Middle frontal gyrus (tissue), 1 donor: ENCODE results near the gene RAB11FIP2.

Experiments used
- DNase-seq: peaks from one replicate; pipeline ENCODE4 v3.0.0-alpha.2; 2015; ENCODE audit warnings: low spot score; ENCODE audit errors: extremely low spot score

The RAB11FIP2 gene

DNA sequence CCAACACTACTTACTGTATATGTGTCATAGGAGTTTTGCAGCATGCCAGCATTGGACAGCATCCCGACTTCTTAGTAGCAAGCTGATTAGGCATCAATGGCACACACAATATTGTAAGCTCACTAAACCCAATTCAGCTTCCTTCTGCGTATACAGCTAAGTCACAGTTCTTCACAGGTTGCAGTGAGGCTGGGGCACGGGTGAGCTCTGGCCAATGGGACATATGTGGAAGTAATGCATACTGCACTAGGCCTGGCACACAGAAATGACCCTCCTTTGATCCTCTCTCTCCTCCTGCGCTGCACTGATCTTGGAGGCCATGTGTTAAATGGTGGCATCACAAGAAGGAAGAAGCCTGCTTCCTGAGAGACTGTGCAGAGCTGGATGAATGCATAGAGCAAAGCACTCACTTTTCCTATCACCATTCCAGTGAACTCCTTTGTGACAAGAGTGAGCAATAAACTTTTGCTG is 11.9 kb downstream of the RAB11FIP2 start:
- DNase-seq = no peak

DNA sequence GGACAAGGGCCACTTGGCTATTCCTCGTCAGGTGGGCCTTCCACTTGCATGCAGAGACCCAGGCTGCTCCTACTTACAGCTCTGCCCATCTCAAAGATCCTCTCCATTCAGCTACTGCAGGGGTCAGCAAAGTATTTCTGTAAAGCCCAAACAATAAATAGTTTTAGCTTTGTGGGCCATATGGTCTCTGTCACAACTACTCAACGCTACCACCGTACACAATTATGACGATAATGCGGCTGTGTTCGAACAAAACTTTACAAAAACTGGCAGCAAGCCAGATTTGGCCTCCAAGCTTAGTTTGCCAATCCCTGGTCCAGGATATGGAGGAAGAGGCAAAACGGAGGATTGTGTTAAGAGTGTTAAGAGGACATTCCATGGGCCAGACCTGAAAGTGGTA is 12.8 kb downstream of the RAB11FIP2 start:
- no peak for DNase-seq

DNA sequence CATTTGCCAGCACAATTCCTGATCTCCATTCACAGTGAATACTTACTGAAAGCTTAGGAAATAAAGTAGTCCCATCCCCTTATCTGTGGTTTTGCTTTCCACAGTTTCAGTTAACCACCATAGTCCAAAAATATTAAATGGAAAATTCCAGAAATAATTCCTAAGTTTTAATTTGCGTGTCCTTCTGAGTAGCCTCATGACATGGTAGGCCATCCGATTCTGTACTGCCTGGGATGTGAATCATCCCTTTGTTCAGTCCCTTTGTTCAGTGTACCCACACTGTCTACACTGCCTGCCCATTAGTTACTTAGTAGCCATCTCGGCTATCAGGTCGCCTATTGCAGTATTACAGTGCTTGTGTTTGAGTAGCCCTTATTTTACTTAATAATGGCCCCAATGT is 14.2 kb downstream of the RAB11FIP2 start:
- DNase-seq = no peak

DNA sequence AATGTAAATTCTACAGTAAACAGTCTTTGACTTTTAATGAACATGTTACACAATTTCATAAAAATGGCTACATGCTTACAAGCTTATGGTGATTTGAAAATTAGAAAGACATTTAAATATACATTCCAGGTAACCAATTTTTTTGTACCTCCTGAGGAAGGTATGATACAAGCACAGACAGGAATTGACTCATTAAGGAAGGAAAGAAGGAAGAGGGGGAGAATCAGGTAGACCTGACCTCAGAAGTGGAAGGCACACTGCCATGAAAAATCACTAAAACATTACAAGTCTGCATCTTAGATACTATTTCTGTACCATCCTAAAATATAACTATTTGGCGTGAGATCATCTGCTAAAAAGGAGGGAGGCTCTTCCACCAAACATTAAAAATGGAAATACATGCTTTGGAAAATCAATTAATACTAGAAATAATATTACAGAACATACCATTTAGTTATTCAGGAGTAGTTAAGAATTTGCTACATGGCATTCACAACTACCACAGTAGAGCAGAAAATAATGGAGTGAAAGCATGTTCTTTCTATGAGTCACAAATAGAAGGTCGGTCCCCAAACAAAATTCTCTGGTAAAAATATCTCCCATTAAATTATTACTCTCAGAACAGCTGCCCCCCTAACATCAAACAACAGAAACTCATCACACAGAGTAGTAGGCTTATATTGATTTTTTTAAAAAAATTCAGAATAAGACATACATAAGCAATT is 15.2 kb downstream of the RAB11FIP2 start:
- DNase-seq = no peak

DNA sequence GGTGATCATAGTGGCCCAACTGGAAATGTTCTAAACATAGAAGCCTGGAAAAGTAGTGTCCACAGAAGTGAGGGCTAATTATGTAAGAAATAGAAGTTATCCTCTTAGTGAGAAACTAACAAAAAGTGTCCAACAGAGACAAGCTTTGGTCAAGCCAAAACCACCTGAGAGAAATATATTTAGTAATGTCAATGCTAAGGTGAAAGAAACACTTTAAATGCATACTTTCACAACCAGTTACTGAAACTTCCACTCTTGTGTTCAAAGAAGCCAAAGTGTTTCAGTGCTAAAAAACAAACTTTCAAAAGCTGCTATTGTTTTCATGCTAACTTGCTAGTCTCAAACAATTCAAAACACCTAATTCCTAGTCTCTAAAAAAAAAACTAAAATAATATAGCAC is 18.1 kb downstream of the RAB11FIP2 start:
- DNase-seq = no peak

DNA sequence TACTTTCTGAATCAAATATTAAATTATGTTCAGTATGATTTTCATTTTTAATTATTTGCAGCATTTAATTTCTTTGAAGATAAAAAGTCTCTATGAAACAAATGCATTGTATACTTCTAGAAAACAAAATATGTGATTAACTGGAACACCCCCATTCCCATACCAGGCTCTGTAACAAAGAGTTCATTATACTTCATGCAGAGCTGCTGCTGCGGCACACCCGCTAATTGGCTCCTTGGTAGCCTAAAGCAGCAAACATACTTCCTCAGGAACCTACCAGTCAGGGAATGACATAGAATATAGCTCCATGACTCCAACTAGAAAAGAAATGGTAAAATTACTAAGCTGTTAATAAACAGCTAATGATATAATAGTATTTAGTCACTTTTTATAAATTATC is 19.3 kb downstream of the RAB11FIP2 start:
- DNase-seq = no peak

DNA sequence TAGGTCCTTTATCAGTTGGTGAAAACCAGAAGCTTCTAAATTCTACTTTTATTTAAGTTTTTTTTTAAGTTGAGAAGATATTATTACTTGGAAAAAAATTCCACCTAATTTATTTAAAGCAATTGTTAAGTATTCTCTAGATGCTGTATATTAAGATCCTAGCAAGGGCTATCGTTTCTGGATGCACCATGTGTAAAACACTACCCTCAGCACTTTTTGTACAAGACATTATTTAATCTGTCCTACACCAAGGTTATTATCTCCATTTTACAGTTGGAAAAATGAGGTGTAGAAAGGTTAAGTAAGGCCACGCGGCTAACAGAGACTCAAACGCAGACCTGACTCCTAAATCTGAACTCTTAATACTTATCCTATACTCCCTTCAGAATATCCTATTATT is 19.8 kb downstream of the RAB11FIP2 start:
- no peak for DNase-seq

DNA sequence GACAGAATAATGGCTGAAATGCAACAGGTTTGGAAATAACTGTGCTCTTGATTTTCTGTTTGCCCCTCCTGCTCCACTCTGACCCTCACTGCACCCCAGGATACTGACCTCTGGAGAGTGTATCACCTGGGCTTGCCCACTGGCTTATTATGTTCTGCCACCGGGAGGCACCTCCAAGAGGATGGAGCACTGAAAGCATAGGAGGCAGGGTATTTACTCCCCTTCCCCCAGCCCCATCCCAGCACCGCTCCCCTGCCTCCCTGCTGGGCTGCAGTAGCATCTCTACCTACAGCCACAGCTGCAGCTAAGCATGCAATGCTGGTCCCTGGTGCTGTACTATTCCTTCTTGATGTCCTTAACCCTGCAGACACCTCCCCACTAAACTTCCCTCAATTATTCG is 26.4 kb downstream of the RAB11FIP2 start:
- no peak for DNase-seq

DNA sequence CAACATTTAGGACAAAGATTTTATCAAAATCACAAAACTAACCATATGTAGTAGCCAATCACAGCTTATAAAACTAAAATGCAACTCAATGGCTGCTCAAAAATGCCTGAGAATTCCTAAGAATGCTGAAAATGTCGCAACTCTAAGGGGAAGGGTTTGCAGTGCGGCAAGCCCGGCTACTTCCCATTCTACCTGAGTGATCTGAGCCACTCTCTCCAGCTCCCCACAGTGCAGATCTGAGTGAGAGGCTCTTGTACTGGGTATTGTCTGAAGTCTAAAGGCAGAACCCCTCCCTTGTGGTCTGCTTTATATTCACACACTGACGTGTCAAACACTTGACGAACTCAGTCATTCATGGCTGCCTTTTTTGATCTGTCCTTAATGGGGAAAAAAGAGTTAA is 28.9 kb downstream of the RAB11FIP2 start:
- no peak for DNase-seq

DNA sequence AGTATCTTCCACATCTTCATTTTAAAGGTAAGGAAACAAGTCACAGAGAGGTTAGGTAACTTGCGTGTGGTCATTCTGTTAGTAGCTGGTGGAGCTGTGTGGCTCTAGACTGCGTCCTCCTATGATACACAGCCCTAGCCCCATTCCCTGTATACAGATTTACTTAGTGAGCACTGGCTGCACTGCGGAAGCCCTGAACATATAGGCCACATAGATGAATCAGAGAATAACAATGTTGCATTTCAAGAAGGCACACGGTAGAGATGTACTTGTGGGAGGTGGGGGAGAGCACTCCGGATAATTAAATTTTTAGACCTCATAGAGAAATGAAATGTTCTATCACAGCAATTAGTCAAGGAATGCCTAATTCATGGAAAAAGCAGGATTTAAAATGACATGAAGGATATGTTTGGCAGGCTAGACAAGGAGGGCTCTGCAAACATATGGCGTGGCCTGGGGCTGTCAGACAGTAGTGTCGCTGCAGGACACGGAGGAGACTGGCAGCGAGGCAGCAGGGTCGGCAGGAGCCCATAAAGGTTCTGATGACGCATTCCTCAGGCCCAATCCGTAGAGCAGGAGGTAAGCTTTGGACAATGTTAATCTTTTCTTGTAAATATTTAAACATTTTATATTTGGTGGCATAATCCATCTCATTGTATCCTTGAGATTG is 29.5 kb downstream of the RAB11FIP2 start:
- no peak for DNase-seq

DNA sequence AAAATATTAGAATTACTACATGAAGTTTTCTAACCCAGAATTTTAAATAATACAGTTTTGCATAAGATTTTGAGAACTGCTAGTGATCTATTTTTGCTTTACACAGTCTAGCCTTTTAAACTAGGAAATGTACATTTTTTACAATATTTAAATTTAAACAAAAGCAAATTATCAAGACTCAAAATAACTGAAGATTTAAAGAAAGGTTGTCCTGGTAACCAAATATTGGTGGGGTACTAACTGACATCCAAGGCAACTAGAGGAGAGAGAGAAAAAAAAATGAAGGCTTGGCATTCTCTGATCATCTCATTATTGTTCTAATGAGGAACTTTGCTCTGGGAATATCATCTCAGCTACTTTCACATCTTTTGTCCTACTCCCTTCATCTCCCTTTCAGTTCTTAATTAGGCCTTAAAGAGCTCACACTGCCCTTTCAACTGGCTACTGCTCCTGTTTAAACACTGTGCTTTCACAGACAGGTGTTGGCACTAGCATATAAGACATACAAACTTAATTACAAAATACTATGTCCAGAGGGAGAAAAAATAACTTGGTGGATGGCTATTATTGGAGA is 33.7 kb downstream of the RAB11FIP2 start:
- no peak for DNase-seq

DNA sequence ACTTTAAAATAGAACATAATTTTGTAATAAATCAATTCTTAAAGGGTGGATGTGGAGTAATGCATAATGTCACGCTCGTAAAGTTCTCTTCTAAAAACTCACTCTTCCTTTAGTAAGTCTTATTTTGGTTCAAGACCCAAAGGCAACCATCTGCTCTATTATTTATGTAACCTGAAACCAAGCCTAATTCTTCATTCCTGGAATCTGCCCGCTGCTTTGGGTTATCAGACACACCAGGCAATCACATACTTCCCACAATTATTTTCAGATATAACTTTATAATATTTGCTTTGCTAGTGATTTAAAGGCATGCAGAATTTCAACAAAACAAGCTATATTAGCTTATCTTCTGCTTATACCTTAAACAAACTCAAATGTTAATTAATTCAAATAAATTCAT is 39.0 kb downstream of the RAB11FIP2 start:
- DNase-seq = no peak

DNA sequence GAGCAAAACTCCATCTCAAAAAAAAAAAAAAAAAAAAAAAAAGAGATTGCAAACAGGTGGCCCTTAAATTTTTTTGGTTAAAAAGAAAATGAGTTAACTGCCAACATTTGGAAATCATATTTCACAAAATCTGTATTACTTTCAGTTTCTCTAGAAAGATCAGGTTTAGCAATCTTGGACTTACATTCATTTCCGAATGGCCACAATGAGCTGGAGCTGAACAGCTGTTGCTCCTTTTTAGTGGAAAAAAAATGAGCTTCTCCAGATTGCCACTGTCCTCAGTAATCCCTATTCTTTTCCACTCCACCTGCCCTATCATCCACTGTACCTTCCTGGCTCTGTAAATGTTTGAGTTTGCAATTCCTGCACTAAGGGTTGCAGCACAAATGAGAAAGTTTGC is 43.6 kb downstream of the RAB11FIP2 start:
- no peak for DNase-seq

DNA sequence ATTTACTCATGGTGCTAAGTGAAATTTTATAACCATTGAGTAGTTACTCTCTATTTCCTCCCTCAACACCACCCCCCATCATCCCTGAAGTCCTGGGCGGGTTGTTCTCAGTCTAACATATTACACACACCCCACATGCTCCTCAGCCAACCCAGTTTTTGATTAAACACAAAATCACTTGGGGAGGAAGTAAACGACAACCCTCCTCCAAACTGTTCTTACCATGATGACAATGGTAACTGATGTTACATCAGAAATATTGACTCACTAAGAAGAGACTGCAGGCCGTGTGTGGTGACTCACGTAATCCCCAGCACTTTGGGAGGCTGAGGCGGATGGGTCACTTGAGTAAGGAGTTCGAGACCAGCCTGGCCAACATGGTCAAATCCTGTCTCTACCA is 44.2 kb downstream of the RAB11FIP2 start:
- no peak for DNase-seq

DNA sequence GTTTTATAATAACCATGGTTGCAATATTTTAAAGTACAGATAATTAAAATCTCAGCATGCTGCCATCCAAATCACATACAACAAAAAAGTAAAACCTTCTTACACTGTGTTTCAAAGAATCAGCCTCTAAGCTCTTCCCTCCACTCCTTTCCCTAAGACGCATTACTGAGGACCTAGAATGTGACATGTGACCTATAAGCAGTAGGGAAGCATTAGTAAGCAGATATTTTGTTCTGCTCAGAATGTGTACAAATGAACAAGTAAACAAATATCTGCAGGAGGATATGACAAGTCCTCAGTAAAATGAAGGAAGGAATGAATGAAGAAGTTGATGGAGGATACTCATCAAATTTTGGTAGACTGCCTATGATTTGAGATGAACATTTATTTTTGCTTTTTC is 49.1 kb downstream of the RAB11FIP2 start:
- no peak for DNase-seq

DNA sequence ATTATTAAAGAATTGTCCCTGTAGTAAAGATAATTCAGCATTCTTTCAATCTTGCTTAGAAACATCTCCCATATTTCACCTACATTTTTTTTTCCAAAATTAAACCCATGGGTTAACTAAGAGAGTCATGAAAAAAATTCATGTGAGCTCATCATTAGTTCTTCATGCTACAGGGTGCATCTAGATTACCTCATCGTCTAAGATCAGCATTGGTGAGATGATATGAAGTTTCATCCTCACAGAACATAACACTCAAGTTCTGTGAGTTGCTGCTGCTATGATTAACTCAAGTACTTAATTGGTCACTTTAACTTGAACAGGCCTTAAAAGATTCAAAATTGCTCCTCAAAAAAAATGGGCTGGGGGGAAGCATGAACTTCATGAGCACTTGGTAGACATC is 50.0 kb downstream of the RAB11FIP2 start:
- DNase-seq = no peak

DNA sequence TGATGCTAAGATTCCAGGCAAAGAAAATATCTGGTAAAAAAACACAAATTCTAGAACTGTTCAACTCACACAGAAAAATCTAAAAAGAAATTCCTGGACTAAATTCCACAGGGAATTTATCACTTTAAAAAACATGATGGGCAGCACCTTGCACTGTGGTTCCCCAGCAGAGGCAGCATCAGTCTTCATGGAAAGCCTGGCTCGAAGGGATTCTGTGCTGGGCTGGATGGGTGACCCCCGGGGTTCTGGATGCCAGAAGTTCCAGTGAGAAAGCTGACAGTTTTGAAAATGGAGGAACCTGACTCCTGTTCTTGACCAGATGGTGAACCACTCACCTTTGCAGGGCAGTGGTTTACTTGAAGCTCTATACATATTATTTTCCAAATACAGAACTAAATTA is 52.0 kb downstream of the RAB11FIP2 start:
- no peak for DNase-seq

DNA sequence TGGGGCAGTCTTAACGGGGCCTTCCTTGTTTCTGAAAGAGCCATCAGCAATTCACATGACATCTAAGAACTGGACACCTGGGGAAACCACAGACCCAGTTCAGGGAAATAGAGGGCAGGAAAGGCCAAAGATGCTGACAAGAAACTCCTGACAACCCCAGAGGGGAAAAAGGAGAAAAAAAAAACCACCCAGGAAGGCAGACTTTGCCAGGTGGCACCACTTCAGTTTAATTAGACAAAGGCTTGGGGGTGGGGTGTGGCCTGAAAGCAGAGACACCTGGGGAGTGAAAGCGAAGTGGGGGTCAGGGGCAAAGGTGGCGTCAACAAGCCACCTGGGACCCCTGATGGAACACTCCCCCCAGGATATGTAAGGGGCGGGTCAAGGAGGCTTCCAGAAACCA is 53.6 kb downstream of the RAB11FIP2 start:
- no peak for DNase-seq

DNA sequence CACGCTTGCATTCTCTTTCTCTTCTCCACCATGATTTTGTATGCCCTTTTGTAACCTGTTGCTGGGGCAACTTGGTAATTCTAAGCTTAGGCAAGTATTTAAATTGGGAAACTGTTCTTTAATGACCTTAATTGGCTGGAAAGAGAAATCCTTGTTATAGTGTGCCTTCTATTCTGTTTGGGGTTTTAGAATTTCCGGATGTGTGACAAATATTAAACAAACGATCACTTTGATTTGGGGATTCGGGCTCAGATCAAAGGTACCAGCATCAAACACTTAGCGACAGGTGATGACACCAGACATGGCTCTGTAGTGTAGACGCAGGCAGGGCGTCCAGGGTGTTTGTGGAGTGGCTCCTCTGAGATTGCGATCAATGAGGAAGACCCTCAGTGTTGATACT is 55.0 kb downstream of the RAB11FIP2 start:
- DNase-seq = no peak

DNA sequence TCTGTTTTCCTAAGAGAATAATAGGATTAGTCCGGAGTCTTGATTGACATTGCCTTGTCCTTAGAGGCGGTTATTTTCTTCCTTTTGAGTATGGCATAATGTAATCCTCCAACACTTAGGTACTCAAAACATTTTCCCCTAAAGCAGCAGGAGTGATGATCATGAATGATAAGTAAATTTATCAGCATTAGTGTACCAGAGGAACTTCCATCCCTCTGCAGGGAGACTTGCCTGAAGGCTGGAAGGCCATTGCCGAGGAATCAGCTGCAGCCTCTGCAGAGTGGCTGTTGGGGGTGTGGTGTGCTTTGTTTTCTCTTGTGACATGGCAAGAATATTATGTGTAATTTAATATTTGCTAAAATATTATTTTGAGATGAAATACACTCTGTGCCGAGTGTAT is 56.8 kb downstream of the RAB11FIP2 start:
- no peak for DNase-seq

DNA sequence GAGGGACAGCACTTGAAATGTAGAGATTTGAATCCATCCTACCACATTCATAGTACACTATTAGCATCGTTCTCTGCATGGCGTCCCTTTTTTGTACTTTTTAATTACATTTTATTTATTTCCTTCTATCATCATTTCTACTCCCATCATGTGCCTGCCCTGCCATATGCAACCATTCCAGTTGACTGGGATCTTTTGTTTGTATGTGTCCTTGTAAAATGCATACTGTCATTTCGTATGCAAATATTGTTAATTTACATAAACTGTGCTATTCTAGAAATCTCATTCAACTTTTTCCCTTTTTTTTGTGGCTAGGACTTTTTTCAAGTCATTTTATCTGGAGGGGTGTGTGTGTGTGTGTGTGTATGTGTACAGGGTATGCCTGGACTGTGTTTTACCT is 57.9 kb downstream of the RAB11FIP2 start:
- no peak for DNase-seq

DNA sequence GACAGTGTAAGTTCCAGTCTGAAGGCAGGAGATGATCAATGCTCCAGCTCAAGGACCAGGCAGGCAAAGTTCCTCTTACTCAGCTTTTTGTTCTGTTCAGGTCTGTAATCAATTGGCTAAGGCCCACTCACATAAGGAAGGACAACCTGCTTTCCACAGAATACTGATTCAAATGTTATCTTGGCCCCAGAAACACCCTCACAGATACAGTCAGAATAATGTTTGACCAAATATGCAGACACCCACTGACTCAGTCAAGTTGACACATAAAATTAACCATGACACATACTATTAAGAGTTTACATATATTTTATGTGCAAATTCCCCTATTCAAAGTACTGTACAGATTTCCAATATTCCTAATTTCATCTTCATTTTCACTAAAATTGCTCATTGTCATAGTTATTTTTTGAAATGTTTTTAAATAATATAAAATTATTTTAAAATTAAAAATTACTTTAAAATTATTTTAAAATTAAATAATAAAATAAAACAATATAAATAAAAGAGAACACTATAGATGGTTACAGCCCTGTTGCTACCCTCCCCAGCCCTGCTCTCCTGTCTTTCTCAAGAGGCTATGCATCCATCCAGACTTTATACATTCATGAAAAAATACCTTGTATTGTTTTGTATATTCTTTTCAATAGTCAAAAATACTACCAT is 59.4 kb downstream of the RAB11FIP2 start:
- no peak for DNase-seq
